SK-N-SH (cell line): ENCODE data around the gene VEGFA.

Source experiments
- CTCF ChIP-seq: fragments of 200-600 bp; sonication (generic); IDR thresholded peaks from 2 replicates; pipeline ENCODE4 v1.6.1; 2017; ENCODE audit warnings: antibody characterized with exemption, mild to moderate bottlenecking, moderate library complexity
- EP300 ChIP-seq, 2 experiments: IDR thresholded peaks; 2 replicates each; pipeline versions ENCODE4 v1.4.0 to v1.6.1; 2012; ENCODE audit warnings: borderline replicate concordance in 1 of 2, low read depth in 1 of 2, low read length in 1 of 2
- NRF1 ChIP-seq: IDR thresholded peaks from 2 replicates; pipeline ENCODE4 v1.6.1; 2012; ENCODE audit warnings: low read depth, mild to moderate bottlenecking, low read length
- POLR2AphosphoS5 ChIP-seq: IDR thresholded peaks from 2 replicates; pipeline ENCODE4 v1.6.1; 2012; ENCODE audit warnings: low read depth, low read length
- TAF1 ChIP-seq: IDR thresholded peaks from 2 replicates; pipeline ENCODE4 v1.6.1; 2012; ENCODE audit warnings: low read depth, mild to moderate bottlenecking, low read length, moderate library complexity, borderline replicate concordance
- TF ChIP-seq, protein P1 (sequence below): fragments of 150-350 bp; IDR thresholded peaks from 2 replicates; pipeline ENCODE4 v1.6.1; 2017; ENCODE audit warnings: antibody characterized with exemption, low read length, low read depth, borderline replicate concordance

GRCh38 chr6:43769526-43770371 lies at the start of gene VEGFA:
- TF ChIP-seq, protein P1, sequence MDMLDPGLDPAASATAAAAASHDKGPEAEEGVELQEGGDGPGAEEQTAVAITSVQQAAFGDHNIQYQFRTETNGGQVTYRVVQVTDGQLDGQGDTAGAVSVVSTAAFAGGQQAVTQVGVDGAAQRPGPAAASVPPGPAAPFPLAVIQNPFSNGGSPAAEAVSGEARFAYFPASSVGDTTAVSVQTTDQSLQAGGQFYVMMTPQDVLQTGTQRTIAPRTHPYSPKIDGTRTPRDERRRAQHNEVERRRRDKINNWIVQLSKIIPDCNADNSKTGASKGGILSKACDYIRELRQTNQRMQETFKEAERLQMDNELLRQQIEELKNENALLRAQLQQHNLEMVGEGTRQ, result no peak
- TF ChIP-seq CTCF (peak; percentile 99), TAF1 (peak; percentile 76), EP300 (IDR thresholded peaks at IDR 0.05; ENCODE audit: borderline replicate concordance in 1 of 2, low read depth in 1 of 2, low read length in 1 of 2) (no peak; a peak in 1 of 4 replicates), NRF1 (no peak), POLR2AphosphoS5 (peak; percentile 92)
